HCT116 (cell line): ENCODE data around the gene RASL10A. TPM values are rescaled to one million over a fixed set of nuclear protein-coding genes. Genes with fewer than 3 reads are reported as not detected.

ENCODE experiments used
- ATAC-seq: fragments of 200-7000 bp; cut with Tn5 transposase; 2 replicates; pipeline ENCODE4 v1.9.1; 2020; ENCODE audit warnings: mild to moderate bottlenecking, moderate library complexity
- BruUV-seq: library from RNA; stranded (reverse); fragments of 400-500 nt; replicated peaks from 2 replicates; lab custom pipeline; 2021; lab: Mats Ljungman, UMichigan
- CTCF ChIA-PET: fragments of 300-600 bp; sonication (Branson Sonifier 250); formaldehyde crosslinking; loops from one replicate; lab custom pipeline; 2021; ENCODE audit warnings: antibody characterized with exemption; lab: Charles Lee
- POLR2A ChIA-PET: fragments of 300-600, 350-600 bp; sonication (Branson Sonifier 250); formaldehyde crosslinking; loops from one replicate; lab custom pipeline; 2021; ENCODE audit warnings: antibody characterized with exemption; lab: Charles Lee
- RAD21 ChIA-PET, 2 experiments: fragments of 300-600 bp; sonication (Branson Sonifier 250); formaldehyde crosslinking; loops; one replicate each; lab custom pipeline; 2023; ENCODE audit warnings: low total read pairs in 2 of 2; ENCODE audit not compliant: uncharacterized antibody in 2 of 2, unreplicated experiment in 2 of 2, low non-redundant PET in 1 of 2; lab: Charles Lee
- DNase-seq: peaks from one replicate; pipeline ENCODE4 v3.0.0-alpha.2; 2010; ENCODE audit warnings: low read depth, low spot score
- H2AFZ ChIP-seq: fragments of 200-600 bp; shearing (Covaris generic), sonication (generic); 2 replicates; pipeline ENCODE4 v1.6.1; 2017; ENCODE audit warnings: low read depth, mixed run types, mixed read lengths, antibody characterized with exemption, low read length; ENCODE audit not compliant: poor library complexity, severe bottlenecking
- H3K27ac ChIP-seq: 2 replicates; pipeline ENCODE4 v1.5.1; 2012; ENCODE audit warnings: low read depth, low read length
- H3K27me3 ChIP-seq: fragments of 200-600 bp; sonication (generic); 2 replicates; pipeline ENCODE4 v1.6.1; 2016; ENCODE audit warnings: mixed run types, low read length, mixed read lengths; ENCODE audit not compliant: insufficient read depth
- H3K36me3 ChIP-seq, 2 experiments: fragments of 200-500 bp in 1 of 2; fragments of 200-600 bp in 1 of 2; sonication (Bioruptor generic) in 1 of 2; sonication (generic) in 1 of 2; 2 replicates each; pipeline versions ENCODE4 v1.5.1 to v1.6.1; 2014 to 2016; ENCODE audit warnings: low read length in 2 of 2, inconsistent platforms in 1 of 2, mixed read lengths in 1 of 2, mixed run types in 1 of 2; ENCODE audit not compliant: insufficient read depth in 2 of 2, control insufficient read depth in 1 of 2
- H3K4me1 ChIP-seq, 2 experiments: fragments of 200-600 bp in 1 of 2; sonication (generic) in 1 of 2; 2 replicates each; pipeline versions ENCODE4 v1.5.1 to v1.6.1; 2012 to 2017; ENCODE audit warnings: low read length in 2 of 2, inconsistent platforms in 1 of 2, mild to moderate bottlenecking in 1 of 2, mixed read lengths in 1 of 2, mixed run types in 1 of 2, moderate library complexity in 1 of 2; ENCODE audit not compliant: insufficient read depth in 2 of 2, control insufficient read depth in 1 of 2
- H3K4me2 ChIP-seq: fragments of 200-600 bp; sonication (generic); 2 replicates; pipeline ENCODE4 v1.6.1; 2017; ENCODE audit warnings: mixed run types, low read length, mixed read lengths
- H3K4me3 ChIP-seq, 2 experiments: fragments of 200-600 bp in 1 of 2; sonication (generic) in 1 of 2; replicated peaks in 1 of 2; 2 replicates each; pipeline ENCODE4 v1.5.1; 2011 to 2016; ENCODE audit warnings: low read length in 2 of 2, control low read depth in 1 of 2, low read depth in 1 of 2, mild to moderate bottlenecking in 1 of 2, mixed read lengths in 1 of 2, mixed run types in 1 of 2
- H3K79me2 ChIP-seq: fragments of 200-600 bp; sonication (generic); 2 replicates; pipeline ENCODE4 v1.6.1; 2017; ENCODE audit warnings: mild to moderate bottlenecking, mixed run types, low read length, moderate library complexity, mixed read lengths; ENCODE audit not compliant: insufficient read depth
- H3K9ac ChIP-seq: fragments of 200-600 bp; sonication (generic); 2 replicates; pipeline ENCODE4 v1.6.1; 2016; ENCODE audit warnings: low read length, mixed read lengths
- H3K9me2 ChIP-seq: fragments of 200-600 bp; sonication (generic), shearing (Covaris generic); 2 replicates; pipeline ENCODE4 v1.6.1; 2017; ENCODE audit warnings: mixed run types, mild to moderate bottlenecking, moderate library complexity; ENCODE audit not compliant: insufficient read depth
- H3K9me3 ChIP-seq, 2 experiments: fragments of 200-500 bp in 1 of 2; fragments of 200-600 bp in 1 of 2; sonication (Bioruptor generic) in 1 of 2; sonication (generic) in 1 of 2; 2 replicates each; pipeline ENCODE4 v1.6.1; 2014 to 2017; ENCODE audit warnings: low read length in 2 of 2, mixed read lengths in 2 of 2, inconsistent platforms in 1 of 2, low read depth in 1 of 2, mild to moderate bottlenecking in 1 of 2, mixed run types in 1 of 2, moderate library complexity in 1 of 2; ENCODE audit not compliant: control insufficient read depth in 1 of 2, insufficient read depth in 1 of 2
- H4K20me1 ChIP-seq: fragments of 200-600 bp; sonication (generic), shearing (Covaris generic); 2 replicates; pipeline ENCODE4 v1.6.1; 2017; ENCODE audit warnings: mixed run types, mild to moderate bottlenecking, moderate library complexity; ENCODE audit not compliant: insufficient read depth
- CEBPB ChIP-seq: IDR thresholded peaks from 2 replicates; pipeline ENCODE4 v1.6.1; 2012; ENCODE audit warnings: low read depth
- CTCF ChIP-seq, 3 experiments: fragments of 200-600 bp in 1 of 3; sonication (generic) in 1 of 3; IDR thresholded peaks in 2 of 3; conservative IDR thresholded peaks in 1 of 3; 2 replicates each; pipeline ENCODE4 v1.5.1; 2012 to 2017; ENCODE audit warnings: low read depth in 2 of 3, low read length in 2 of 3, antibody characterized with exemption in 1 of 3, borderline replicate concordance in 1 of 3, control low read depth in 1 of 3, mild to moderate bottlenecking in 1 of 3, mixed read lengths in 1 of 3, mixed run types in 1 of 3, moderate library complexity in 1 of 3; ENCODE audit not compliant: insufficient read depth in 1 of 3
- EGR1 ChIP-seq: IDR thresholded peaks from 2 replicates; pipeline ENCODE4 v1.6.1; 2012; ENCODE audit warnings: low read depth
- JUND ChIP-seq: IDR thresholded peaks from 2 replicates; pipeline ENCODE4 v1.6.1; 2012
- MAX ChIP-seq: IDR thresholded peaks from 2 replicates; pipeline ENCODE4 v1.6.1; 2012
- POLR2A ChIP-seq: IDR thresholded peaks from 2 replicates; pipeline ENCODE4 v1.7.0; 2011; ENCODE audit warnings: borderline replicate concordance; ENCODE audit not compliant: insufficient read depth, insufficient read length; ENCODE audit errors: extremely low read depth
- POLR2AphosphoS5 ChIP-seq: IDR thresholded peaks from 2 replicates; pipeline ENCODE4 v1.6.1; 2011; ENCODE audit warnings: mild to moderate bottlenecking, low read depth, low read length, moderate library complexity
- REST ChIP-seq: IDR thresholded peaks from 2 replicates; pipeline ENCODE4 v1.6.1; 2012; ENCODE audit warnings: low read depth
- SP1 ChIP-seq: IDR thresholded peaks from 2 replicates; pipeline ENCODE4 v1.6.1; 2012; ENCODE audit warnings: low read depth
- SRF ChIP-seq: IDR thresholded peaks from 2 replicates; pipeline ENCODE4 v1.6.1; 2012; ENCODE audit warnings: low read depth
- ZBTB33 ChIP-seq: IDR thresholded peaks from 2 replicates; pipeline ENCODE4 v1.6.1; 2011; ENCODE audit warnings: mild to moderate bottlenecking, low read length, moderate library complexity; ENCODE audit not compliant: insufficient replicate concordance; ENCODE audit errors: extremely low read depth
- intact Hi-C: fragments of 100-400 bp; cut with micrococcal nuclease; formaldehyde crosslinking; loops from 2 replicates; pipeline ENCODE4 v1.10.0; 2022
- total RNA-seq: library from RNA; stranded (reverse); gene quantifications from one replicate; pipeline ENCODE4 v1.2.1, GENCODE V29; 2021; ENCODE audit not compliant: unreplicated experiment

The RASL10A gene
- total RNA-seq, 1 experiment from 2014 or later: 0.96 TPM

- Histone ChIP-seq H3K4me1 (peaks cover 18 to 20% of the 10 kb centered on the region in 2 experiments), H4K20me1 (no peaks in the 10 kb centered on the region; the same call in 1 of the 2 replicates), H3K4me2 (no peak overlapping the region), H2AFZ (no peak overlapping the region), H3K4me3 (no peak overlapping the region), H3K36me3 (peaks cover 16 to 25% of the 10 kb centered on the region in 2 experiments), H3K27ac (no peak overlapping the region), H3K9ac (no peak overlapping the region), H3K27me3 (no peaks in the 10 kb centered on the region), H3K79me2 (no peaks in the 10 kb centered on the region), H3K9me3 (no peaks in the 10 kb centered on the region), H3K9me2 (no peaks in the 10 kb centered on the region)
- intact Hi-C loops: no loop called here
- ChIA-PET CTCF (no interaction called here), POLR2A (no interaction called here), RAD21 (no interaction called here)
- BruUV-seq: no TSS peak
- ATAC-seq: no peak
- no peak for TF ChIP-seq CEBPB
- DNase-seq: no peak
Measured at GRCh38 chr22:29339381-29340235, 24.1 kb upstream of the RASL10A start.

GRCh38 chr22:29338398-29338797, 22.9 kb upstream of the RASL10A start:
- Histone ChIP-seq H3K9me2 (no peaks in the 10 kb centered on the region), H3K27me3 (no peaks in the 10 kb centered on the region), H3K4me1 (peaks cover 6 to 8% of the 10 kb centered on the region in 2 experiments), H3K79me2 (no peaks in the 10 kb centered on the region), H2AFZ (no peak overlapping the region), H3K4me2 (no peak overlapping the region), H3K9ac (no peak overlapping the region), H4K20me1 (no peaks in the 10 kb centered on the region), H3K4me3 (no peak overlapping the region), H3K9me3 (no peaks in the 10 kb centered on the region), H3K27ac (no peak overlapping the region), H3K36me3 (peaks cover 16 to 25% of the 10 kb centered on the region in 2 experiments)
- ATAC-seq: no peak
- ChIA-PET CTCF (no interaction called here), RAD21 (no interaction called here), POLR2A (no interaction called here)
- DNase-seq: no peak
- BruUV-seq: no TSS peak
- intact Hi-C loops: no loop called here
- TF ChIP-seq SRF (no peak), POLR2AphosphoS5 (no peak), JUND (no peak), REST (no peak), EGR1 (no peak), POLR2A (no peak), SP1 (no peak), ZBTB33 (no peak), CTCF (IDR thresholded peaks at IDR 0.05 in 2 of 3, conservative IDR thresholded peaks at IDR 0.05 in 1 of 3; ENCODE audit: borderline replicate concordance in 1 of 3, insufficient read depth in 1 of 3, low read depth in 2 of 3, low read length in 2 of 3) (no peak), MAX (no peak)
